Measurements from ENCODE around the gene MAPRE2. TPM values are rescaled to one million over a fixed set of nuclear protein-coding genes. Genes with fewer than 3 reads are reported as not detected.

MAPRE2 gene
- total and polyA plus RNA-seq, 12 donors: 30.2 to 144 (median 87.6) TPM

DNA sequence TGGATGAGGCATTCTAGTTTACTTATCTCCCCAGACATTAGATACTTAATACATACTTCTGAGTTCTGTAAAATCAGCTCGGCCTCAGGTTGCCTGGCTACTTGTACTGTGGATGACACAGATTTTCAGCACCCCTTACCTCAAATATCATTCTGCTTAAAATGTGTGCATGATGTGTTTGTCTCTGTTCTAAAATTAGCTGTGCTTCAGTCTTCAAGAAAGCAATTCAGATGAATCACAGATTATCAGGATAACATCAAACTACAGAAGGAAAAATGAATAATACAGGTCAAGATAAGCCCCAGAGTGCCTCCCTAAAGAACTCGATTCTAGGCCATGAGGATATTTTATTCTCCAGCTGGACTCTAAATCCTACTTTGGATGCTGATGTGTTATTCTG lies 21.3 kb upstream of the MAPRE2 start:
- Histone ChIP-seq H3K4me3 (no peak overlapping the region), H3K27ac (peak overlapping the region in 4 of 5 donors; percentile 43 to 67 (median 54)), H3K36me3 (replicated peaks in 1 of 2) (no peaks in the 10 kb centered on the region), H3K4me1 (replicated peaks in 1 of 2) (peaks cover 11 to 25% of the 10 kb centered on the region in 2 donors), H3K9me3 (replicated peaks in 1 of 3) (no peaks in the 10 kb centered on the region), H3K27me3 (no peaks in the 10 kb centered on the region)
- no peak for DNase-seq
- no peak for TF ChIP-seq POLR2A (IDR thresholded peaks at IDR 0.05)
- TF ChIP-seq, protein P1, sequence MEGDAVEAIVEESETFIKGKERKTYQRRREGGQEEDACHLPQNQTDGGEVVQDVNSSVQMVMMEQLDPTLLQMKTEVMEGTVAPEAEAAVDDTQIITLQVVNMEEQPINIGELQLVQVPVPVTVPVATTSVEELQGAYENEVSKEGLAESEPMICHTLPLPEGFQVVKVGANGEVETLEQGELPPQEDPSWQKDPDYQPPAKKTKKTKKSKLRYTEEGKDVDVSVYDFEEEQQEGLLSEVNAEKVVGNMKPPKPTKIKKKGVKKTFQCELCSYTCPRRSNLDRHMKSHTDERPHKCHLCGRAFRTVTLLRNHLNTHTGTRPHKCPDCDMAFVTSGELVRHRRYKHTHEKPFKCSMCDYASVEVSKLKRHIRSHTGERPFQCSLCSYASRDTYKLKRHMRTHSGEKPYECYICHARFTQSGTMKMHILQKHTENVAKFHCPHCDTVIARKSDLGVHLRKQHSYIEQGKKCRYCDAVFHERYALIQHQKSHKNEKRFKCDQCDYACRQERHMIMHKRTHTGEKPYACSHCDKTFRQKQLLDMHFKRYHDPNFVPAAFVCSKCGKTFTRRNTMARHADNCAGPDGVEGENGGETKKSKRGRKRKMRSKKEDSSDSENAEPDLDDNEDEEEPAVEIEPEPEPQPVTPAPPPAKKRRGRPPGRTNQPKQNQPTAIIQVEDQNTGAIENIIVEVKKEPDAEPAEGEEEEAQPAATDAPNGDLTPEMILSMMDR (IDR thresholded peaks at IDR 0.05): no peak
- 35 to 46% (median 39%) methylated on average over 2 of the region's 2 CpGs for WGBS, 4 donors
- intact Hi-C loops (cut with DNase I): no loop called here

DNA sequence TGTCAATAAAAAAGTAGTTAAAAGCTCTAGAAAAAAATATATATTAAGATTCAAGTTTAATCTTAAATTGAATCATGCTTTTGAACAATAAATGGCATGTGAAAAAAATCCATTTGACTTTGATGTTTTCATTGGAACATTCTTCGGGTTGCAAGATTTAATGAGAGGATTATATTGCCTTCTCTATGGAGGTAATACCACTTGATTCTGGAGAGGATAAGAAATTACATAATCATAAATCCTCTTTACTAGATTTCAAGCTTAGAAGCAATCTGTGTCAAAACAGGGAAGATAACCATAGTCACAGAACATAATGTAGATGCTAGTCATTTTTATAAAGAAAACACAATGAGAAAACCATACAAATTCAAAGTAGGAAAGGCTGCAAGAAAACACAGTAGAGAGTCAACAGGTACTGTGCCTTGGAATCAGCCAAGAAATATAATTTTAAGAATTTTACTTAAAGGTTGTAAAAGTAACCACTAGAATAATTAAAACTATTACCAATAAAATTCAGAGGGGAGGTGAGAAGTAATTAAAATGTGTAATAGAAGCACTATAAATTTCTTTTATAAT lies 18.7 kb upstream of the MAPRE2 start:
- DNase-seq: no peak
- H3K27me3 ChIP-seq: no peaks in the 10 kb centered on the region
- no peaks in the 10 kb centered on the region for H3K9me3 ChIP-seq (replicated peaks in 1 of 3)
- no peak overlapping the region for H3K27ac ChIP-seq
- intact Hi-C loops (cut with DNase I): no loop called here
- TF ChIP-seq, protein P1 (IDR thresholded peaks at IDR 0.05): no peak
- no peak for TF ChIP-seq POLR2A (IDR thresholded peaks at IDR 0.05)
- no peak overlapping the region for H3K4me3 ChIP-seq
- H3K36me3 ChIP-seq (replicated peaks in 1 of 2): no peaks in the 10 kb centered on the region
- WGBS, 4 donors: 82 to 100% (median 94%) methylated on average over 1 of the region's 1 CpG
- peaks cover 18 to 38% of the 10 kb centered on the region in 2 donors for H3K4me1 ChIP-seq (replicated peaks in 1 of 2)

DNA sequence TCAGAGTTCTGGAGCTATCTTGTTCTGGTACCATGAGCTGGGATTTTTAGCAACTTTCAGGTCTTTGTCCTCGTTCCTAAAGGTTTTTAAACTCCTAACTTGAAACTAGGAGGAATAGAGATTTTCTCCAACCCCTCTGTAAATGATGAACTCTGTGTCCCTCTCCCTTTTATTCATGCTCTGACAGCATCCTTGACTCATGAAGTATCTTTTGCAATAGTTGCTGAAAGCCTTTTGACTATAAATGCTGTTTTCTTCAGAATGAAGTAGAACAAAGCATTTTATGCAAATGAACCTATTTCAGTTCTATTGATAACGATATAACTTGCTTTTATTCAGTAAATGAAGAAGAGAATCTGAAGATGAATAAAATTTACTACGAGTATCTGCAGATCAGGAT lies 17.0 kb upstream of the MAPRE2 start:
- Histone ChIP-seq H3K4me3 (no peak overlapping the region), H3K27me3 (no peaks in the 10 kb centered on the region), H3K9me3 (replicated peaks in 1 of 3) (no peaks in the 10 kb centered on the region), H3K4me1 (replicated peaks in 1 of 2) (peaks cover 19 to 52% of the 10 kb centered on the region in 2 donors), H3K27ac (peak overlapping the region in 4 of 5 donors; percentile 28 to 60 (median 50)), H3K36me3 (replicated peaks in 1 of 2) (no peaks in the 10 kb centered on the region)
- TF ChIP-seq, protein P1 (IDR thresholded peaks at IDR 0.05): no peak
- no peak for TF ChIP-seq POLR2A (IDR thresholded peaks at IDR 0.05)
- no peak for DNase-seq
- 43 to 59% (median 46%) methylated on average over 3 of the region's 3 CpGs for WGBS, 4 donors
- intact Hi-C loops (cut with DNase I): no loop called here

DNA sequence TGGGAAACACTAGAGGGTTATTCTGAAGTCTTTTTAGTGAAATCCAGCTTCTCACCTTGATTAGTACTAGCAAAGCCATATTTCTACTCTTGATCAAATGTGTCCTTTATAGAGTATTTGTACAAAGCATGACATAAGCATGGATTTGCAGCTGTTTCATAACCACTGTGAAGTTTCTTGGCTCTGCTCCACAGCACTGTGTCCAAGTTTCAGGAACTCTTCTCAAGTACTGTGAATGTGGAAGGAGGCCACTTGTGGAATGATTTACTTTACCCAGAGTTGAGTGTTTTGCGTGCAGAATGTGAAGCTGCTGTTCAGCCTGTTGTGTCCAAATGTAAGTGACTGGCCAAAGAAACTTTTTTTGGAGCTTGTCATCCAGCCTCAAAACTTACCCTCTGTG lies 16.2 kb upstream of the MAPRE2 start:
- TF ChIP-seq, protein P1 (IDR thresholded peaks at IDR 0.05): no peak
- no peak for TF ChIP-seq POLR2A (IDR thresholded peaks at IDR 0.05)
- Histone ChIP-seq H3K4me3 (no peak overlapping the region), H3K36me3 (replicated peaks in 1 of 2) (no peaks in the 10 kb centered on the region), H3K9me3 (replicated peaks in 1 of 3) (no peaks in the 10 kb centered on the region), H3K4me1 (replicated peaks in 1 of 2) (peaks cover 25 to 51% of the 10 kb centered on the region in 2 donors), H3K27ac (peak overlapping the region in 4 of 5 donors; percentile 29 to 60 (median 50)), H3K27me3 (no peaks in the 10 kb centered on the region)
- peak; percentile 78 to 95 (median 87) for DNase-seq
- 5 to 27% (median 24%) methylated on average over 1 of the region's 1 CpG for WGBS, 4 donors
- intact Hi-C loops (cut with DNase I): no loop called here

Data from adrenal gland (tissue), 12 donors.